ENCODE results near the gene ADPRHL1. TPM values are rescaled to one million over a fixed set of nuclear protein-coding genes. Genes with fewer than 3 reads are reported as not detected.

Gene ADPRHL1
- total and polyA plus RNA-seq, 12 donors: 163 to 939 (median 656) TPM

- H3K4me1 ChIP-seq: peaks cover 0 to 18% (median 0%) of the 10 kb centered on the region in 9 donors
- TF ChIP-seq CTCF (IDR thresholded peaks at IDR 0.05): no peak
- intact Hi-C loops (cut with DNase I): no loop called here
- DNase-seq (no peak), ATAC-seq (peak in 1 of 8 donors; percentile 5)
- H3K9me3 ChIP-seq: no peaks in the 10 kb centered on the region
- H3K27me3 ChIP-seq: no peaks in the 10 kb centered on the region
- H3K4me3 ChIP-seq: no peak overlapping the region
- 93% methylated on average over 45 of the region's 45 CpGs for WGBS, 2 donors
- H3K36me3 ChIP-seq: peaks cover 0 to 88% (median 4%) of the 10 kb centered on the region in 9 donors
- no peak overlapping the region for H3K27ac ChIP-seq
Observed at GRCh38 chr13:113428871-113429607, 24.2 kb downstream of the ADPRHL1 start.

- Histone ChIP-seq H3K4me1 (peaks cover 0 to 18% (median 0%) of the 10 kb centered on the region in 9 donors), H3K9me3 (no peaks in the 10 kb centered on the region), H3K4me3 (no peak overlapping the region), H3K27ac (no peak overlapping the region), H3K36me3 (peaks cover 0 to 87% (median 4%) of the 10 kb centered on the region in 9 donors), H3K27me3 (no peaks in the 10 kb centered on the region)
- DNase-seq (no peak), ATAC-seq (no peak)
- WGBS, 2 donors: 88 to 91% methylated on average over 17 of the region's 17 CpGs
- TF ChIP-seq CTCF (IDR thresholded peaks at IDR 0.05): no peak
- intact Hi-C loops (cut with DNase I): no loop called here
Observed at GRCh38 chr13:113428469-113428865, 24.8 kb downstream of the ADPRHL1 start.

GRCh38 chr13:113427562-113428468, 25.5 kb downstream of the ADPRHL1 start:
- ATAC-seq (no peak), DNase-seq (no peak)
- Histone ChIP-seq H3K4me1 (peaks cover 0 to 18% (median 0%) of the 10 kb centered on the region in 9 donors), H3K36me3 (peaks cover 0 to 85% (median 4%) of the 10 kb centered on the region in 9 donors), H3K27me3 (no peaks in the 10 kb centered on the region), H3K9me3 (no peaks in the 10 kb centered on the region), H3K4me3 (no peak overlapping the region), H3K27ac (no peak overlapping the region)
- 85 to 89% methylated on average over 31 of the region's 31 CpGs for WGBS, 2 donors
- TF ChIP-seq CTCF (IDR thresholded peaks at IDR 0.05): no peak
- intact Hi-C loops (cut with DNase I): no loop called here

GRCh38 chr13:113426591-113426986, 26.7 kb downstream of the ADPRHL1 start:
- TF ChIP-seq CTCF (IDR thresholded peaks at IDR 0.05): no peak
- peaks cover 0 to 87% (median 3%) of the 10 kb centered on the region in 9 donors for H3K36me3 ChIP-seq
- no peak for ATAC-seq

More at GRCh38 chr13:113426591-113426986, 26.7 kb downstream of the ADPRHL1 start:
- Histone ChIP-seq H3K9me3 (no peaks in the 10 kb centered on the region), H3K27me3 (no peaks in the 10 kb centered on the region), H3K4me3 (no peak overlapping the region), H3K27ac (peak overlapping the region in 1 of 10 donors; percentile 25), H3K4me1 (peaks cover 0 to 7% (median 0%) of the 10 kb centered on the region in 9 donors)
- DNase-seq: no peak
- 90 to 92% methylated on average over 15 of the region's 15 CpGs for WGBS, 2 donors
- intact Hi-C loops (cut with DNase I): no loop called here
